Suprapubic skin (tissue), 4 donors: ENCODE data around the gene ATF3.

ENCODE experiments used
- CTCF ChIP-seq, 2 donors: fragments of 200-600 bp in 1 of 2; fragments of 450-650 bp in 1 of 2; sonication (generic) in 1 of 2; IDR thresholded peaks; one replicate each; pipeline ENCODE4 v1.5.1; 2016 to 2019; ENCODE audit warnings: antibody characterized with exemption in 2 of 2, mild to moderate bottlenecking in 1 of 2, moderate library complexity in 1 of 2
- POLR2A ChIP-seq, 2 donors: fragments of 450-650 bp; IDR thresholded peaks; one replicate each; pipeline ENCODE4 v1.6.1; 2017; ENCODE audit warnings: antibody characterized with exemption in 2 of 2, mild to moderate bottlenecking in 2 of 2, moderate library complexity in 2 of 2
- POLR2AphosphoS5 ChIP-seq, 3 donors: sonication (generic); formaldehyde crosslinking; IDR thresholded peaks; one replicate each; pipeline ENCODE4 v1.6.1; 2017; ENCODE audit warnings: antibody characterized with exemption in 3 of 3

- no peak for TF ChIP-seq CTCF (IDR thresholded peaks at IDR 0.05)
- TF ChIP-seq POLR2A (IDR thresholded peaks at IDR 0.05) = no peak
- no peak for TF ChIP-seq POLR2AphosphoS5 (IDR thresholded peaks at IDR 0.05)
Observed at GRCh38 chr1:212628046-212628445, 19.5 kb downstream of the ATF3 start.
